ENCODE results near the gene PRKN.

DNA sequence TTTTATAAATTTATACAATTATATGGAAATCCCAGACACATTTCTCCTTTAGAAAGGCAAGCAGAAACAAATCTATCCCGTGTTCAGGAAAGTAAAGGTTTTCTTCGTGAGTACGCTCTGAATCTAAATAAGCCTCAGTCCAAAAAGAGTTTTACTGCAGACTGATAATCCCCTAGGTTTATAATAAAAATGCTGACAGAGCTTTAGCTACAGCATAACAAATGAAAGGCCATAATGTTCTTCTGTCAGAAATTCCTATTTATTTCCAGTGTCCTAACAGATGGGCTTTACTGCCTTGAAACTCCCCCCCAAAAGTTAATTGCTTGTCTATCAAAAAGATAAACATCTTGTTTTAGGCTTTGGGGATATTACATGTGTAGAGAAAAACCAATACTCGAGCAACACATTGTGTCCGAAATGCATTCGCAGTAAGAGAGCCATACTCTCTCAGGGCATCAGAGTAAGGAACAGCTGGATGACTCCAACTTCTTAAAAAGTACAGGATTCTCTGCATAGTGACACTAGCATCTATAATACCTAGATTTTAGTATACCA is 109.0 kb downstream of the PRKN start:
- TF ChIP-seq POLR2A (IDR thresholded peaks at IDR 0.05) = no peak
- TF ChIP-seq, protein P1, sequence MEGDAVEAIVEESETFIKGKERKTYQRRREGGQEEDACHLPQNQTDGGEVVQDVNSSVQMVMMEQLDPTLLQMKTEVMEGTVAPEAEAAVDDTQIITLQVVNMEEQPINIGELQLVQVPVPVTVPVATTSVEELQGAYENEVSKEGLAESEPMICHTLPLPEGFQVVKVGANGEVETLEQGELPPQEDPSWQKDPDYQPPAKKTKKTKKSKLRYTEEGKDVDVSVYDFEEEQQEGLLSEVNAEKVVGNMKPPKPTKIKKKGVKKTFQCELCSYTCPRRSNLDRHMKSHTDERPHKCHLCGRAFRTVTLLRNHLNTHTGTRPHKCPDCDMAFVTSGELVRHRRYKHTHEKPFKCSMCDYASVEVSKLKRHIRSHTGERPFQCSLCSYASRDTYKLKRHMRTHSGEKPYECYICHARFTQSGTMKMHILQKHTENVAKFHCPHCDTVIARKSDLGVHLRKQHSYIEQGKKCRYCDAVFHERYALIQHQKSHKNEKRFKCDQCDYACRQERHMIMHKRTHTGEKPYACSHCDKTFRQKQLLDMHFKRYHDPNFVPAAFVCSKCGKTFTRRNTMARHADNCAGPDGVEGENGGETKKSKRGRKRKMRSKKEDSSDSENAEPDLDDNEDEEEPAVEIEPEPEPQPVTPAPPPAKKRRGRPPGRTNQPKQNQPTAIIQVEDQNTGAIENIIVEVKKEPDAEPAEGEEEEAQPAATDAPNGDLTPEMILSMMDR (IDR thresholded peaks at IDR 0.05) = no peak
